ENCODE measurements around the gene TAAR9.

TAAR9 gene, protein sequence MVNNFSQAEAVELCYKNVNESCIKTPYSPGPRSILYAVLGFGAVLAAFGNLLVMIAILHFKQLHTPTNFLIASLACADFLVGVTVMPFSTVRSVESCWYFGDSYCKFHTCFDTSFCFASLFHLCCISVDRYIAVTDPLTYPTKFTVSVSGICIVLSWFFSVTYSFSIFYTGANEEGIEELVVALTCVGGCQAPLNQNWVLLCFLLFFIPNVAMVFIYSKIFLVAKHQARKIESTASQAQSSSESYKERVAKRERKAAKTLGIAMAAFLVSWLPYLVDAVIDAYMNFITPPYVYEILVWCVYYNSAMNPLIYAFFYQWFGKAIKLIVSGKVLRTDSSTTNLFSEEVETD

DNA sequence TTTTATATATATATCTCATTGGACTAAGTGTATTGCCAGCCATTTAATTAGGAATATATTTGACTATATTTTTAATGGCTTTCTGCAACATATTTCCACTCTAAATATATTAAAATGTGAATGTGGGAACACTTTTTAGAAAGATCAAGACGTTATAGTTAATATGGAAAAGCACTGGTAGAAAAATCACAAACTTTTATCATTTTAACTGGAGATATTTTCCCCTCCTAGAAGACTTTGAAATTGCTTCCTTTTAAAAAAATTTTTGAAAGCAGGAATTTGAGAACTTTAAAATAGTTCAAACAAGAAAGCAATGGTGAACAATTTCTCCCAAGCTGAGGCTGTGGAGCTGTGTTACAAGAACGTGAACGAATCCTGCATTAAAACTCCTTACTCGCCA is at the start of gene TAAR9:
Gene TAAR9, plus strand, starts transcription at position 301 of the 400 bp plus-strand sequence. Its CDS starts 13 bp downstream, at position 314.
- DNase-seq = no peak

DNA sequence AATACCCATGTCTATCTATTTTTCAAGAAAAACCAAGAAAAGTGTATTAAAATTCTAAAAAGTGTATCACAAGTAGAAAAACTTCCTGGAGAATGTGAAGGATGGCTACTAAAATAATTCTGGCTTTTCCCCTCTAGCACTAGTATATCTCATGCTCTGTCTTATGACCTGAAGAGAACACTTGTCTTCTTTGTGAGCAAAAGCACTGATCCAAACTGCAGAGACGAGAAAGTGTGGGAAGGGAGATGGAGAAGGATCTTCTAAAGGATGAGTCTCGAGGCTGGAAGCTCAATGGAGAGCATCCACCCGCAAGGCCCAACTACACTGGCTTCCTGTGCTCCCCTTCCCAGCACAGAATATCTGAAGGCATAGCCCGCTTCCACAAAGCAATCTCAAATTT is 48.7 kb upstream of the TAAR9 start:
- no peak for DNase-seq

DNA sequence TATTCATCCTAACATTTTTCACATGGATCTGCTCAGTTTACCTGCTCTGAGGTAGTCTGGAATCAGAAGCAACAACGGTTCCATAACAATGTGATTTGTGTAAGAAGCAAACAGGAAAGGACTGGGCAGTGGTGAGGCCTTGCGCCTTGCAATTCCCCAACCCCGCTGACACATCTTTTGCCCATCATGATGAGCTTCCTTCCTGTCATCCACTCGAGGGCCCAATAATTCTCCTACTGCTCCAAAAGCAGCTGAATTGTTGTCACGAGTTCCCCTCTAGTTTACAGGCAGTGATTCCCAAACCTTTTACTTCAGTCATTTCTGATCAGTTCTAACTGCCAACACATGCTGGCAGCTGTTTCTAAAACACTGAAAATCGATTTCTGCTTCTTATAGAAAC is 48.1 kb upstream of the TAAR9 start:
- no peak for DNase-seq

DNA sequence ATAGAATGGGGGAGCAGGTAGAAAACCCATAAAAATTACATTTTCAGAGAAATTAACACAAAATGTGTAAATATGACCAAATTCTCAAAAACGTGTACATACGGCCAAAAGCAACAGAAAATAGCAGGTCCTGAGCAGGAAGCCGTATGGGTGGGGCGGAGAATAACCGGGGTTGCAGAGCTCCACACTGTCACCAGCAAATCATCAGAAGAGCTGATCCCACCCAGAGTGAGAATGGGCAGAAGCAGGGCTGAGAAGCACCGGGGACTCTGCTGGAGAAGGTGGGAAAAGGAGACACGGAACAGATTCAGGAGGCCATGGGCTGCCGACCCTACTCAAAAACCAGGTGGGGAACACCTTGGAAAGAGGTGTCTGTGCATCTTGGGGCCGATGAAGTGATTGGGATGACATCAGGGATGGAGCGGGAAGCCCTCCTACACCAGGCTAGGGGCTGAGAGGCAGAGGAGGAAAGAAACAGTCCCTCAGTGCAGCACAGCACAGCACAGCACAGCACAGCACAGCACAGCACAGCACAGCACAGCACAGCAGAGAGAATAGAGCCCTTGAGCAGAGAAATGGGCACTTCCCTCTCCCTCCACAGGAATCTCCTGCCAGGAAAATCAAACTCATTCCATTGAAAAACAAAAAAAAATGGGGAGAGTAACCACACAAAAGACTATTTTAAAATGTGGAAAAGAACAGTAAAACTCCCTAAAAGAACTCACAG is 47.4 kb upstream of the TAAR9 start:
- no peak for DNase-seq

DNA sequence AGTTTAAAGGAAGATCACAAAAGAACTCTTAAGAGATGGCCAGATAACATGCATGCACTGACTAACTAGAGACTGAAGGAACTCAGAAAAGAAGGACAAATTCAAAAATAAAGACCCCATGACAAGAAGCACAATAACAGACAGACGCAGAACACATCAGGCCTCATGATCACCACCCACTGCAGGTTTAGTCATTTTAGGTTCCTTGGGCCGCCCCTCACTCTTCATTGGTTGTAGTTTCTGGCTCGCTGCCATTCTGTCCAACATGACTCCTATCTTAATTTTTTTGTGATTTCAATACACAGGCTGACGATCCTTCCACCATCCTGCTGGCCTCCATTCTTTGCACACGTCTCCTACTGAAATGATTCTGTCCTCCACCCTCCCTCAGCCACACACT is 46.8 kb upstream of the TAAR9 start:
- DNase-seq = peak; percentile 71

DNA sequence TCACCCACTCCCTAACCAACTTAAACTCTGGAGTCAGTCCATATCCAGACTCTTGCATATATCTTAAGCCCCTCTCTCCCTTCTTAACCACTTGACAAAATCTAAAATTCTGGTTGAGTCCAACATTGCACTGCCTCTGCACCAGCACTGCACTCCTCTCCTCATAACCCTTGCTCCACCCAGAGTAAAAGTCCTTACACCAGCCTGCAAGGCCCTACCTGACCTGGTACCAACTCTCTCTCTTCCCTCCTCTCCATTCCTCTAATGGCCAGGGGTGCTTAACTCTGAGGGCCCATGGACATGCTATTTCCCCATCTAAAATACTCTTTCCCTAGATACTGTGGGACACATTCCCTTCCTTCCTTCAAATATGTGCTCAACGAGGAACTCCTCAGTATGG is 46.2 kb upstream of the TAAR9 start:
- no peak for DNase-seq

DNA sequence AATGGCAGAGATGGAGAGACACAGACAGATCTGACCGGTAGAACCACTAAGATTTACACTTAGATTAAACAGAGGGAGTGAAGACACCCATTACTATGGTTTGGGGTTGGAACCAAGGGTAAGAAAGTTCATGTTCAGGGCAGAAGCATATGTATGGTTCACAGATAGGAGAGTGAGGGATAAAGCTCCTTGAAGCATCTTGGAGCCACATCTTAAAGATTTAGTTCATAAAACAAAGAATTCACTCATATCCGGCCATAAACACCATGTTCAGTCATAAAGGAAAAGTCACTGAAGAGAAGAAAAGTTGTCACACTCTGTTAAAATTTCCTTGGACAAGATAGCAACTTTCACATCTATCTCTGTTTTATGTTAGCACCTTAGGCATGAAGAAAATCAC is 43.1 kb upstream of the TAAR9 start:
- DNase-seq = no peak

DNA sequence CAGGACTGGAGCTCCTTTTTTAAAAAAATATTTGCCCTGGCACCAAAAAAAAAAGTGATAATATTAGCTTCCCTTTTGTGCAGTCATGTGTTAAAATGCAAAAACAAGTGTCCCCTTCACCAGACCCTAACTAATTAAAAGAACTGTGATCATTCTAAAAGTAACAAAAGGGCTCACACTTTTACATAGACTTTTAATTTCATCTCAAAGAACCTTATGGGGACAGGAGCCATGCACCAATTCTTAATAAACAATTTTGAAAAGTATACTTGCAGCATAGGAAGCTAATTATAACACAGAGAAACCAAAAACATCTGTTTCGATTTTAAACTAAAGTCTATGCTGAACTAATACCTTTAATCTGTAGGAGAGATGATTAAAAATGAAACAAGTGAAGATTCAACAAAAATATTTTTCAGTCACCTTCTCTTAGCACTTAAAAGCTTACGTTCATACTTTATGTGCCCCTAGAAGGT is 42.4 kb upstream of the TAAR9 start:
- no peak for DNase-seq

DNA sequence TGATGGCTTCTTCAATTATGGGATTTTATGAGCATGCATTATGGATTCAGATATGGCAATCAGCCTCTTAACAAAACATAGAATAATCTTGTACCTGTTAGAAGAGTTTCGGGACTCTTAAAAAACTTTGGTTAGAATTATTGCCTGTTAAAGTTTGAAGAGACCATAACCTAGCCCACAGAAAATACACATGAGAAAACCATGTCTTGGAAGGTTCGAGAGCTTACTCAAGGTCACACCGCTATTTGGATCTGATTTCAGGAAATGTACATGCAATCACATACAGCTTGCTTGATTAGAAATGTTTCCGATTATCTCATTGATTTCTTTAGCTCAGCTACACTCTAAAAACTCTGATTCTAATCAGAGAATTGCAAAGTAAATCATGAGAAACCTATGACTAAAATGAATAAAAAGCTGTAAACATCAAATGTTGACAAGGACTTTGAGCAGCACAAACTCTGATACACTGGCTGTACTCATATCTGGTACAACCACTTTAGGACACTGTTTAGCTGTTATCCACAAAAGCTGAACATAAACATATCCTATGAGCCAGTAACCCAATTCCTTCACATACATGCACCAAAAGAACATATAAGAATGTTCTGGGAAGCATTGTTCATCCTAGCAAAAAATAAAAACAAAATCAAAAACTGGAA is 41.4 kb upstream of the TAAR9 start:
- no peak for DNase-seq

DNA sequence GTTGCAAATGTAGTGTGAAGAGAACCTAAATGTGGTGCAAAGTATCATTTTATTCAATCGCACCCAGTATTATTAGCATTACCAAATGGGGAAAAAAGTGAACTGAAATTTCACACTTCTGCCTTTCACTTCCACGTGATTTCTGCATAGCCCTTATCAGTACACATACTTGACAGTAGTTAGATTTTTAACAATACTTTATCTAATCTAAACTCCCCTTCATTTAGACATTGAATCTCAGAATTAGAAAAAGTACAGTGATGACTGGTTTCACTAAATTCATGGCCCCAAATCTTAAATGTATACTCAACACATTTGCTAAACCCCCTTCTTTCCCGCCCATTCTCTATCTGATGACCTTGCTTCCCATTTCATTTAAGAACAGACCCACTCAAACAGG is 39.4 kb upstream of the TAAR9 start:
- DNase-seq = no peak

DNA sequence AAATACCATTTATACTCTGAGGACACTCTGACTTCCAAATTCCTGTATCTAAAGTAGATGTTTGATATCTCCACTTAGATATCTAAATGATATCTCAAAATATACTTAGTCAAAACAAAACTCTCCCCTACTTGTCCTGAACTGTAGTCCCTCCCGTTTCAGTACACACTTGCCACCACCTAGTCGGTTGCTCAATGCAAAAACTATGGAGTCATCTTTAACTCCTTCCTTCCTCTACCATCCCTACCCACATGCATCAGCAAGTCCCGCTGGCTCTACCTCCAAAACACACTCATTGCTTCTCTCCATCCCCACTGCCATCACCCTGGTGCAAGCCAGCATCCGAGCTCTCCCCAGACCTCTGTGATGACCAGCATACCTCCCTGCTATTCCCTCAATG is 38.3 kb upstream of the TAAR9 start:
- no peak for DNase-seq

DNA sequence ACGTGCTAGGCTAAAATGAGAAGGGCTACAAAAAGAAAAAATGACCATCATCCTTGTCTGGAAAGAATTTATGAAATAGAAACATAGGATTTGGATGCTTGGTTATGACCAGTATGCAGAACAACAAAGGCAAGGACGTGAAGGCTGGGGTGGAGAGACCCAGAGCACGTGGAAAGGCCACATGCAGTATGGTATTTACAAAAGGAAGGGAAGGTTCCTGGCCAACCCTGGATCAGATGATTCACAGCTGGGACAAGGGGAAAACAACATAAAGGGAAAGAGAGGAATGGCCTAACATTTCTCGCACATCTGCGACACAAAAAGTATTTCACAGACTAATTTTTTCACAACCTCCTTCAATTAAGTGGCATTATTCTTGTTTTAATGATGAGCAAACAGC is 33.3 kb upstream of the TAAR9 start:
- DNase-seq = no peak

DNA sequence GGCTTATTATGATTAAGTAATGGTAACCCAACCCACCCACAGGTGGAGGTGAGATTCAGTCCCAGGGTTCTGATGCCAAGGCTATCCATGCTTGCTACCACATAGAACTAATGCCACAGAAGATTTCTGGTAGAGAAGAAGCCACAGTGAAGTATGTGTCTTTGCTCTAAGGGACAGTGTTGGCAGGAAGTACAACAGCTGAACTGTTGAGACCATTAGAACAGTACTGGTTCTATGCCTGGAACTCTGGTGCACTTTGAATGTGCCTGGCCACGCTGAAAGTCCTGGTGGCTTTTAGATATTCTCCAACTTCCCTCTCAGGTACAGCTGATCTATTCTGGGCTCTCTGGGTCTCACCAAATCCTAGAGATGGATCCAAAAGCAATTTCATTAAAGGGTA is 32.9 kb upstream of the TAAR9 start:
- no peak for DNase-seq

DNA sequence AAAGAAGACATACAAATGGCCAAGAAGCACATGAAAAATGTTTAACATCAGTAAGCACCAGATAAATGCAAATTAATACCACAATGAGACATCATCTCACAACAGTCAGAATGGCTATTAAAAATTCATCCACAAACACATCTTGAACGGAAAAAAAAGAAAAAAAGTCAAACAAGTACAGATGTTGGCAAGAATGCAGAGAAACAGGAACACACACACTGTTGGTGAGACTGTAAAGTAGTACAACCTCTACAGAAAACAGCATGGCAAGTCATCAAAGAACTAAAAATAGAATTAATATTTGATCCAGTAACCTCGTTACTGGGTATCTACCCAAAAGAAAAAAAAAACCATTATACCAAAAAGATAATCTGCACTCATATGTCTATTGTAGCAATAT is 31.6 kb upstream of the TAAR9 start:
- DNase-seq = no peak

DNA sequence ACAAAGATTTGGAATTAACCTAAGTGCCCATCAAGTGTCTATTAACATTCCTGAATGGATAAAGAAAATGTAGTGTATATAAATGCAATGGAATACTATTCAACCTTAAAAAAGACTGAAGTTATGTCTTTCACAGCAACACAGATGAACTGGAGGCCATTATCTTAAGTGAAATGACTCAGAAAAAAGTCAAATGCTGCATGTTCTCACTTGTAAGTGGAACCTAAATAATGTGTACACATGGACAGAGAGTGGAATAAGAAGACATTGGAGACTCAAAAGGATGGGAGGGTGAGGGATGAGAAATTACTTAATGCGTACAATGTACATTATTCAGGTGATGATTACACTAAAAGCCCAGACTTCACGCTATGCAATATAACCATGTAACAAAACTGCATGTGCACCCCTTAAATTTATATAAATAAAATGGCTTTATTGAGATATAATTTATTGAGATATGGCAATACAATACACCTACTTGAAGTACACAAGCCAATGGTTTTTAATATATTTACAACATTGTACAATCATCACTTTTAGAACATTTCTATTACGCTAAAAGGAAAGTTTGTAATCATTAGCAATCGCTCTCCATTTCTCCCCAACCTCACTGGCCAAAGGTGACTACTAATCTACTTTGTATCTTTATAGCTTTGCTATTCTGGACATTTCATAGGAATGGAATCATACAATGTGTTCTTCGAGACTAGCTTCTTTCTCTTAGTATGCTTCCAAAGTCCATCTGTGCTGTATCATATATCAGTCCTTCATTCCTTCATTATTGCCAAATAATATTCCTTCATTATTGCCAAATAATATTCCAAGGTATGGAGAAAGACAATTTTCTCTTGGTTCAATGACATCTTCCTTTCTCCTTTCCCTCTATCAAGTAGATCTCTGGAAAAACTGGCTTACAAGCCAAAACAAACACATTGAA is 30.9 kb upstream of the TAAR9 start:
- no peak for DNase-seq

DNA sequence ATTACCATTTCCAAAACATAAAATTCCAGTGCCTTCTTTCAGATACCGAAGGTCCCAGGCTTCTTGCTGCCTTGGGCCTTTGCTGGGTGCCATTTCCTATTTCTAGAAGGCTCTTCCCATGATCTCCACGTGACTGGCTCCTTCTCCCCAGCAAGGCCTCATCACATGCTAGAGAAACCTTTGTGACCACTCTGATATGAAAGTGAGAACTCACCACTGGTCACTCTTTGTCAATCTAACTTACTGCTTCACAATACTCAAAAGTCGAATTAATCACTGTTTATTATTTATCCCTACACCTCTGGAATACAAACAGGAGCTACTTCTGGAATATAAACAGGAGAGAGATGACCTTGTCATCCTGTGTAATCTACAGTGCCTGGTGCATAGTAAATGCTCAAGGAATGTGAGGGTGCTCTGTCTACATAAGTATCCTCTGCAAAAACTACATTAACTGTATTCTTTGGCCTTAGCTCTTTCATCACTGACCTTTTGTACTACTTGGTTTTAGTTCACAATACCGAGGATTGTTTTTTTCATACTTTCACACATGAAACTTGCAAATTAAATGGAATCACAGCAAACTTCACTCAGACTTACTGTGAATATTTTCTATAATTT is 26.8 kb upstream of the TAAR9 start:
- peak; percentile 33 for DNase-seq

DNA sequence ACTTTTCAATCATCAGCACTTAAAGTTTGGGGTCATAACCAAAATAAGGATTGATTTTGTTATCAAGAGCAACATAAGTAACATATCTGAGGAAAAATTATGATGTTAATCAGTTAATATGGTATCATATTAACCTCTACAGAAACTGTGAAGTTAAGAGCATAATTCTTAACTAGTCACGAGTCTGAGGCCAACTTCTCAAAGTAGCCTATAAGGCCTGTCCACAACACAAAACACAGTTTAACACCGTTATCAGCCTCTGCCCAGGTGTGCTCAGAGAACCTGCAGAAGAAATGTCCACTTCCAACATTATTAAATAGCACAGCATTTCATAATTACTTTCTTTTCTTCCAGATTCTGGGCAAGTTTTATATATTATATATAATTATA is 26.3 kb upstream of the TAAR9 start:
- DNase-seq = peak; percentile 39

DNA sequence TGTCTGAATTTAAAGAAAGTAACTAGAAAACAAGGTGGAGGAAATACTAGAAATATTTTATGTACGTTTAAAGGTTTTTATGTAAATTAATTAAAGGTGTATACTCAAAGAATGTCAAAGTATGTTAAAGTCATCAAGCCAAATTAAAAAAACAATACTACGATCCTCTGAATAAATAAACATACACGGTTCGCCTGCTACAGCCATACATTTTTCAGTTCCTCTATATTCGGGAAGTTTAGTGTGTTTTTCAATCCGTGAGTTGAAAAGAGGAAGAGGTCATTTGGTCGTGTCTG is 25.8 kb upstream of the TAAR9 start:
- no peak for DNase-seq

DNA sequence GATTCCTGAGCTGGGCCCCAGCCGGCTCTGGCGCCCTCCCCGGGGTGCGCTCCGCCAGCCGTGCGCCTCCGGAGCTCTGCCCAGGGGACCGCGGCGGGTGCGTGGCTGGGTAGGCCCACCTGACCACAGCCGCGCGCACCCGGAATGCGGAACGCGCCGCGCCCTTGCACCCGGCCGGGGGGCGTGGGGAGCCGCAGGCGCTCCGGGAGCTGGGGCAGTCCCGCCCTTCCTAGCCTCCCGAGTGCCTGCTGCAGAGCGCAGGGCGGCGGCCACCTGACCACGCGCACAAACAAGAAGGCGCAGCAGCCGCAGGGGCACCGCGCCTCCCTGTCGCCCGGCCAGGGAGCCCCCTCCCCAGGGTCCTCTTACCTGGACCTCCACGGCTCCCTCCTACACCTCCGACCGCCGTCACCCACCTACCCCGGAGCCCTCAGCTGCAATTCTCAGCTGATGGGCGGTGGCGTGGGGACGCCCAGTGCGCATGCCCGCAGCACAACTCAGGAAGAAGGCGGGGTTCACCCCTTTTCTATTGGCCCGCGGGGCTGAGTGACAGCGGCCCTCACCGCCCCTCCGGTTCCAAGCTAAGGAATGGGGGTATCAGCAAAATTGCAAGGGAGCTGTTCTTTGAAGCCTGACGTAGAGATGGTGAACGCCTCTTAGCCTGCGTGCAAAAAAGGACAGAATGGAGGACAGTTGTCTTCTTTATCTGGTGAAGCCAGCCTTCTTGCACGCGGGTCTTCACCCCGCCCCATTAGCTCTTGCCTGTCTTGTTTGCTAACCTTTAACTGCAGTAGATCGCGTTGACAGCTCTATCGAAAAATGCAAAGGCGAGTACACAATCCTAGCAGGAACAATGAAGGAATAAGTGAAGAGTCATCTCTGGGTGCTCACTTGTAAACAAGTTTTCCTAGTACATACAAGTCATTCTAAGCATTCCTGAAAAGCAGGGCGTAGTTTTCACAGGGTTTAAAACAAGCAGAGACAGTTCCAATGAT is 25.1 kb upstream of the TAAR9 start, which contains the start of gene STX7:
Gene STX7, minus strand, starts transcription at position 479 of the 995 bp plus-strand sequence. CDS start 9,586 bp downstream, outside the sequence.
- DNase-seq = peak; percentile 97

DNA sequence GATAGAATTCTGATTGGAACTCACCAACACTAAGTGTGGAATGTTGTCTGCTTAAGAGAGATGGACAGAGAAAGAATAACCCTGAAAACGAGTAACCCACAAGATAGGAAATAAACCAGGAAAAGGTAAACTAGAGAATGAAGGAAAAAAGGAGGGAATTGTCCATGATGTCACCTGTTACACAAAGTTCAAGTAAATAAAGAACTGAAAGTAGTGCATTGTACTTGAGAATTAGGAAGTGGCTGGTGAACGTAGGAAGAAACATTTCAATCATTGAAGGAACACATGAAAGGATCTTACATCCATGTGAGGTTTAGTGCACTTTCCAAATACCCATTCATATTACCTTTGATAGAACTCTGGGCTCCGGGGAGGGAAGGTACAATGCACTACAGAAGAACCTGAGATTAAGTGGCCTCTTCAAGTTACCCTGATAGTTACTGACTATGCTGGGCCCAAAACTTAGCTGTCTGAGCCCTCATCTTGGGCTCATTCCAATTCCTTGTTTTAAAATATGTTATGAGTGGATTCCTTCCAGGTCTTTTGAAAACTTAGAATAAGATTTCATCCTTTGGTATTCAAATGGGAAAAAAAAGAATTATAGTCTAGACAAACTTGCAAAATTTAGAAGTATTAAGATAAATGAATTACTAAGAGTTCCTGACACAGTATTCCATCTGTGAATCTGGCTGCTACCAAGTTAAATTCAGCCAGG is 24.1 kb upstream of the TAAR9 start:
- DNase-seq = no peak

All from hematopoietic multipotent progenitor cell treated with erythropoietin and hydrocortisone succinate and interleukin-3 and kit ligand, for 8 days (in vitro differentiated cells).